ENCODE measurements around the gene SERGEF.

The SERGEF gene

DNA sequence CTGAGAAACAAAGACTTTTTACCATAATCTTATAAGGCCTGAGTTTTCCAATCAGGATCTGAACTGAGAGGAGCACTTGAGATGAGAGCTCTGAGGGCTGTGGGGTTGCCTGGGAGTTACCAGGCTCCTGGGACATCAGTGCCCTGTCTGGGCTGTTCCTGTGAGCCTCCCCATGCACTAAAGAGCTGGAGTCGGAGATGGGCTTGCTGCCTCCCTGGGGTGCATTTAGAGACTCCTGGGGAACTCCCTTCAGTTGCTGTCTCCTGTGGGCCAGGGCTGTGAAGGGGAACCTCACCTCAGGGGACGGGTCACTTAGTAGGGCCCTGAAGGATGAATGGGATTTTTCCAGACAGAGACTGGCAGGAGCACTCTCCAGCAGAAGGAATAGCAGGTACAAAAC is 244.9 kb downstream of the SERGEF start:
- TF ChIP-seq, protein P1, sequence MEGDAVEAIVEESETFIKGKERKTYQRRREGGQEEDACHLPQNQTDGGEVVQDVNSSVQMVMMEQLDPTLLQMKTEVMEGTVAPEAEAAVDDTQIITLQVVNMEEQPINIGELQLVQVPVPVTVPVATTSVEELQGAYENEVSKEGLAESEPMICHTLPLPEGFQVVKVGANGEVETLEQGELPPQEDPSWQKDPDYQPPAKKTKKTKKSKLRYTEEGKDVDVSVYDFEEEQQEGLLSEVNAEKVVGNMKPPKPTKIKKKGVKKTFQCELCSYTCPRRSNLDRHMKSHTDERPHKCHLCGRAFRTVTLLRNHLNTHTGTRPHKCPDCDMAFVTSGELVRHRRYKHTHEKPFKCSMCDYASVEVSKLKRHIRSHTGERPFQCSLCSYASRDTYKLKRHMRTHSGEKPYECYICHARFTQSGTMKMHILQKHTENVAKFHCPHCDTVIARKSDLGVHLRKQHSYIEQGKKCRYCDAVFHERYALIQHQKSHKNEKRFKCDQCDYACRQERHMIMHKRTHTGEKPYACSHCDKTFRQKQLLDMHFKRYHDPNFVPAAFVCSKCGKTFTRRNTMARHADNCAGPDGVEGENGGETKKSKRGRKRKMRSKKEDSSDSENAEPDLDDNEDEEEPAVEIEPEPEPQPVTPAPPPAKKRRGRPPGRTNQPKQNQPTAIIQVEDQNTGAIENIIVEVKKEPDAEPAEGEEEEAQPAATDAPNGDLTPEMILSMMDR (IDR thresholded peaks at IDR 0.05; ENCODE audit: low read depth, low read length, poor library complexity, severe bottlenecking) = no peak
- no peak for TF ChIP-seq EZH2phosphoT487 (IDR thresholded peaks at IDR 0.05; ENCODE audit: borderline replicate concordance, low read length)
- Histone ChIP-seq H4K20me1 (ENCODE audit: control insufficient read depth, insufficient read depth, low read depth, low read length) (no peaks in the 10 kb centered on the region), H3F3A (ENCODE audit: control insufficient read depth, insufficient read depth) (no peaks in the 10 kb centered on the region), H3K4me2 (ENCODE audit: low read length) (no peak overlapping the region), H3K79me2 (ENCODE audit: control insufficient read depth, low read length) (no peaks in the 10 kb centered on the region), H3K4me3 (ENCODE audit: low read length) (no peak overlapping the region), H3K27me3 (ENCODE audit: control insufficient read depth, low read length) (no peaks in the 10 kb centered on the region), H3K36me3 (ENCODE audit: control insufficient read depth, low read length) (no peaks in the 10 kb centered on the region), H3K4me1 (ENCODE audit: control insufficient read depth, low read length) (no peaks in the 10 kb centered on the region), H3K9me3 (ENCODE audit: control insufficient read depth, insufficient read depth, low read length) (no peaks in the 10 kb centered on the region), H3K9me2 (replicated peaks; ENCODE audit: control insufficient read depth, low read length) (no peaks in the 10 kb centered on the region), H3K27ac (ENCODE audit: low read depth, low read length) (no peak overlapping the region)

DNA sequence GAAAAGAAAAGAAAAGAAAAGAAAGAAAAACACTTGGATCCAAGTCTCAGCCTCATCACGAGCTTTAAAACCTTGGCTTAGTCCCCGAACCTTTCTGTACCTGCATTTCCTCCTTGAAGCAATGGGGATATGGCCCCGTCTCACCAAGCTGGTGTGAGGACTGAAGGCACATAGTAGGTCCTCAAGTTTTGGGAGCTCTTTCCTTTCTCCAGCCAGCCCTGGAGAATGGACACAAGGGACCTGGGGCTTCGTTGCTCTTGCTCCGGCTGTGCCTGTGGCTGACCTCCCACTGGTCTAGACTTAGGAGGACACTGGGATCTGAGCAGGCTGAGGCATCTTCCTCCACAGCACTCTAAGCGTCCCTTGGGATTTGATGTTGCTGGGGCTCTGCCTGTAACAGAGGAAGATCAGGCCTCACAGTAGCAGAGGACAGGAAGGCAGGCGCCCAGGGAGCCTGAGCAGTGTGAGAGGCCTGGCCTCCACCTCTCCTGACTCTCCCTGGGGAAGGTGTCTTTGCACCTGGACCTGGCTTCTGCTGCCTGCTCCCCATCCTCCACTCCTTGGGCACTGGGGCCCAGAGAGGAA is 245.5 kb downstream of the SERGEF start:
- Histone ChIP-seq H3K4me2 (ENCODE audit: low read length) (no peak overlapping the region), H3K4me3 (ENCODE audit: low read length) (no peak overlapping the region), H3F3A (ENCODE audit: control insufficient read depth, insufficient read depth) (no peaks in the 10 kb centered on the region), H3K79me2 (ENCODE audit: control insufficient read depth, low read length) (no peaks in the 10 kb centered on the region), H3K4me1 (ENCODE audit: control insufficient read depth, low read length) (no peaks in the 10 kb centered on the region), H3K9me3 (ENCODE audit: control insufficient read depth, insufficient read depth, low read length) (no peaks in the 10 kb centered on the region), H3K27ac (ENCODE audit: low read depth, low read length) (no peak overlapping the region), H3K36me3 (ENCODE audit: control insufficient read depth, low read length) (no peaks in the 10 kb centered on the region), H3K9me2 (replicated peaks; ENCODE audit: control insufficient read depth, low read length) (no peaks in the 10 kb centered on the region), H4K20me1 (ENCODE audit: control insufficient read depth, insufficient read depth, low read depth, low read length) (no peaks in the 10 kb centered on the region), H3K27me3 (ENCODE audit: control insufficient read depth, low read length) (no peaks in the 10 kb centered on the region)
- TF ChIP-seq, protein P1 (IDR thresholded peaks at IDR 0.05; ENCODE audit: low read depth, low read length, poor library complexity, severe bottlenecking) = no peak
- TF ChIP-seq EZH2phosphoT487 (IDR thresholded peaks at IDR 0.05; ENCODE audit: borderline replicate concordance, low read length) = no peak

DNA sequence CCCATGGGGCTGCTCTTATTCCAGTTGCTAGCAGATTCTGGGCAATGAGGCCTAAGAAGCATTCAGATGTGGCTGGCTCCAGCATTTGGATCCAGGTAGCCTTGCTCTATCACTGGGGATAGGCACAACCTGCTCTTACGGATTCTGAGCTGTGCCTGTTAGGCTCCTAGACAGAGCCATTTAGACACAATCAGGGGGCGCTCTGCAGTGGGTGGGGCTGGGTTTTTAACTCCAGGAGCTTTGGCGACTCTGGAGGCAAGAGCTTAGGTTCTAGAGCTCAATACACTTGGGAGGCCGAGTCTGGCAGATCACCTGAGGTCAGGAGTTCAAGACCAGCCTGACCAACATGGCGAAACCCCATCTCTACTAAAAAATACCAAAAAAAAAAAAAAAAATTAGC is 246.3 kb downstream of the SERGEF start:
- no peaks in the 10 kb centered on the region for H3K27me3 ChIP-seq (ENCODE audit: control insufficient read depth, low read length)
- no peaks in the 10 kb centered on the region for H3K9me3 ChIP-seq (ENCODE audit: control insufficient read depth, insufficient read depth, low read length)
- H3F3A ChIP-seq (ENCODE audit: control insufficient read depth, insufficient read depth) = no peaks in the 10 kb centered on the region
- no peaks in the 10 kb centered on the region for H4K20me1 ChIP-seq (ENCODE audit: control insufficient read depth, insufficient read depth, low read depth, low read length)
- H3K9me2 ChIP-seq (replicated peaks; ENCODE audit: control insufficient read depth, low read length) = no peaks in the 10 kb centered on the region
- H3K79me2 ChIP-seq (ENCODE audit: control insufficient read depth, low read length) = no peaks in the 10 kb centered on the region
- TF ChIP-seq, protein P1 (IDR thresholded peaks at IDR 0.05; ENCODE audit: low read depth, low read length, poor library complexity, severe bottlenecking) = peak; percentile 30
- no peak for TF ChIP-seq EZH2phosphoT487 (IDR thresholded peaks at IDR 0.05; ENCODE audit: borderline replicate concordance, low read length)
- no peaks in the 10 kb centered on the region for H3K4me1 ChIP-seq (ENCODE audit: control insufficient read depth, low read length)
- no peak overlapping the region for H3K4me3 ChIP-seq (ENCODE audit: low read length)
- H3K4me2 ChIP-seq (ENCODE audit: low read length) = no peak overlapping the region
- no peak overlapping the region for H3K27ac ChIP-seq (ENCODE audit: low read depth, low read length)
- no peaks in the 10 kb centered on the region for H3K36me3 ChIP-seq (ENCODE audit: control insufficient read depth, low read length)
